GM06990 (cell line): ENCODE results near the gene CRYBG2.
A peak's percentile ranks its signal among the peaks of the same experiment; 100 is the strongest.

Source experiments
- DNase-seq: peaks from one replicate; pipeline ENCODE4 v3.0.0-alpha.2; 2011; ENCODE audit not compliant: insufficient read length; ENCODE audit errors: extremely low read depth
- H3K27me3 ChIP-seq: replicated peaks from 2 replicates; pipeline ENCODE4 v1.6.0; 2011; ENCODE audit warnings: low read length; ENCODE audit not compliant: control insufficient read depth, insufficient read depth
- H3K36me3 ChIP-seq: 2 replicates; pipeline ENCODE4 v1.5.1; 2011; ENCODE audit warnings: low read length; ENCODE audit not compliant: control insufficient read depth, insufficient read depth
- H3K4me3 ChIP-seq: replicated peaks from 2 replicates; pipeline ENCODE4 v1.5.1; 2011; ENCODE audit warnings: low read depth, mild to moderate bottlenecking, control low read depth, low read length
- TF ChIP-seq, protein P1 (sequence below): IDR thresholded peaks from 2 replicates; pipeline ENCODE4 v1.5.1; 2011; ENCODE audit warnings: low read length, control low read depth, mild to moderate bottlenecking, inconsistent platforms; ENCODE audit not compliant: insufficient read depth, poor library complexity, severe bottlenecking

Gene CRYBG2

DNA sequence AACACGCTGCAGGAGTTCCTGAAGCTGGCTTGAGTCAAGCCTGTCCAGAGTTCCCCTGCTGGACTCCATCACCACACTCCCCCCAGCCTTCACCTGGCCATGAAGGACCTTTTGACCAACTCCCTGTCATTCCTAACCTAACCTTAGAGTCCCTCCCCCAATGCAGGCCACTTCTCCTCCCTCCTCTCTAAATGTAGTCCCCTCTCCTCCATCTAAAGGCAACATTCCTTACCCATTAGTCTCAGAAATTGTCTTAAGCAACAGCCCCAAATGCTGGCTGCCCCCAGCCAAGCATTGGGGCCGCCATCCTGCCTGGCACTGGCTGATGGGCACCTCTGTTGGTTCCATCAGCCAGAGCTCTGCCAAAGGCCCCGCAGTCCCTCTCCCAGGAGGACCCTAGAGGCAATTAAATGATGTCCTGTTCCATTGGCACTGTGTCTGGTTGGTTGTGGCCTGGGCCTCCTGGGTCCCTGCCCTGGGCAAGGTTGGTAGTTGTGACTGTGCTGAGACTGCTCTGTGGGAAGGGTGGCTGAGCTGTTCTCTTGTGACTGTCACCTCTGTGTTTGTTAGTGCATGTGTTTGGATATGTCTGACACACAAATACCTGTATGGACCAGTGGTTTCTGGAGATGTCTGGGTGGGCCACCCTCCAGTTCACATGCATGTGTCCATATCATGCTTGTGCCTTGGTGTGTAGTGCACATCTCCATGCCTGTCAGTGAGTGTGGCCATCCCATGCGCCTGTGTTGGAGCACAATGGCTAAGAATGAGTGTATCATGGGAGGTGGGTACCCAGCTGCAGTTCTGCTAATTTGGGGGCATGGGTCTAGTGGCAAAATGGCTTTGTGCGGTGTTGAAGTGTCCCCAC lies 72.6 kb downstream of the CRYBG2 start:
- TF ChIP-seq, protein P1, sequence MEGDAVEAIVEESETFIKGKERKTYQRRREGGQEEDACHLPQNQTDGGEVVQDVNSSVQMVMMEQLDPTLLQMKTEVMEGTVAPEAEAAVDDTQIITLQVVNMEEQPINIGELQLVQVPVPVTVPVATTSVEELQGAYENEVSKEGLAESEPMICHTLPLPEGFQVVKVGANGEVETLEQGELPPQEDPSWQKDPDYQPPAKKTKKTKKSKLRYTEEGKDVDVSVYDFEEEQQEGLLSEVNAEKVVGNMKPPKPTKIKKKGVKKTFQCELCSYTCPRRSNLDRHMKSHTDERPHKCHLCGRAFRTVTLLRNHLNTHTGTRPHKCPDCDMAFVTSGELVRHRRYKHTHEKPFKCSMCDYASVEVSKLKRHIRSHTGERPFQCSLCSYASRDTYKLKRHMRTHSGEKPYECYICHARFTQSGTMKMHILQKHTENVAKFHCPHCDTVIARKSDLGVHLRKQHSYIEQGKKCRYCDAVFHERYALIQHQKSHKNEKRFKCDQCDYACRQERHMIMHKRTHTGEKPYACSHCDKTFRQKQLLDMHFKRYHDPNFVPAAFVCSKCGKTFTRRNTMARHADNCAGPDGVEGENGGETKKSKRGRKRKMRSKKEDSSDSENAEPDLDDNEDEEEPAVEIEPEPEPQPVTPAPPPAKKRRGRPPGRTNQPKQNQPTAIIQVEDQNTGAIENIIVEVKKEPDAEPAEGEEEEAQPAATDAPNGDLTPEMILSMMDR = no peak
- H3K4me3 ChIP-seq = peak overlapping the region; percentile 88
- peaks cover 3% of the 10 kb centered on the region for H3K36me3 ChIP-seq
- H3K27me3 ChIP-seq = no peaks in the 10 kb centered on the region
- no peak for DNase-seq

DNA sequence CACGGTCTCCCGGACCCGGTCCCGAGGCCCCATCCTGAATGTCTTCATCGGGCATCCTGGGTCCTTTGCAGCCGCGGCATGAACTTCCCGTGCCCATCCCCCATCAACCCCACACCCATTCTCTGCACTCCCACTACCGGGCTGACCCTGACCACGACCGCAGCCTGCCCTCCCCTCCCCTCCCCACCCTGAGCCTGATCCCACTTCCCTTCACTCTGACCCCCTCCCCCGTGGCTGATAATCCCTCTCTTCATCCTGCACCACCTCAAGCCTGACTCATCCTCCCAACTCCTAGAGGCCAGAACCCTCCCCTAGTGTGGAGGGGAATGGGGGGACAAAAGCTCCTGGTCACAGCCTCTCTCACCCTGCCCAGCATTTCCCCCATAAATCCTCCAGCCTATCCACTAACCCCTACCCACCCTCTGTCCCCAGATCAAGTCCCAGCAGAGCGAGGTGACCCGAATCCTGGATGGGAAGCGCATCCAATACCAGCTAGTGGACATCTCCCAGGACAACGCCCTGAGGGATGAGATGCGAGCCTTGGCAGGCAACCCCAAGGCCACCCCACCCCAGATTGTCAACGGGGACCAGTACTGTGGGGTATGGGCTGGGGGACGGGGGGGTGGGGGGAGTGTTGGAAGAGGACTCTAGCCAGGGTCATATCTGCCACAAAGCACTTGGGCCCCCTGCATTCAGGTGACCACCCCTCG lies 73.4 kb downstream of the CRYBG2 start:
- TF ChIP-seq, protein P1 = no peak
- no peak for DNase-seq
- peak overlapping the region; percentile 88 for H3K4me3 ChIP-seq
- peaks cover 3% of the 10 kb centered on the region for H3K36me3 ChIP-seq
- H3K27me3 ChIP-seq = no peaks in the 10 kb centered on the region

DNA sequence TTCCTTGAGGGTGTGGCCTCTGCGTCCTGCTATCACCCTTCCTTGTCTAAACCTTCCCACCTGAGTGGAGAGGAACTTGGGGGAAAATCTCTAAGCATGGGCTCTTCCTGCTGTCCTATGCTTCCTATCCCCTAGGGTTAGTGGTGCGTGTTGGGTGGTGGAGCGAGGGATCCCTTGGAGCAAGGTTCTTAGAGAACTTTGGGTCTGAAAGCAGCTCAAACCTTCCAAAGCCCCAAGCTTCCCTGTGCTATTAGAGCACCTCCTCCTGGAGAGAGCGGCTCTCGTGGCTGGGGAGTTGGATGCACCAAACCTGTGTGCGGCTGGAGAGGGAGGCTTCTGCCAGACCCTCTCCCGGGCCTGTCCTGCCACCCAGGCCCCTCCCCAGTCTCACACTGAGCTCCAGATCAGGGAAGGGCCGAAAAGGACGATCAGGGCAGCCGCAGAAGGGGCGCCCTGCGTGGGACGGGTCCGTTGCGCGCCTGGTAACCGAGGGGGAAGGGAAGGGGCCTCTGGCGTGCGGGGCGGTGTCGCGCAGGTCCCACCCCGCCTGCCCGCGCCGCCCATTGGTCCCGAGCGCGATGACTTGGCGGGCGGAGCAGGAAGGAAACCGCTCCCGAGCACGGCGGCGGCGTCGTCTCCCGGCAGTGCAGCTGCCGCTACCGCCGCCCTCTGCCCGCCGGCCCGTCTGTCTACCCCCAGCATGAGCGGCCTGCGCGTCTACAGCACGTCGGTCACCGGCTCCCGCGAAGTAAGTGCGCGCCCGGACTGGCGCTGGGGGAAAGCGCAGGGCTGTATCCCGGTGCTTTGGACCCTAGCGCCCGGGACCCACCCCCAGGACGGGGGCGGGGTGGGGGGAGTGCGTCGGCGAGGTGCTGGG lies 74.2 kb downstream of the CRYBG2 start, which contains the start of gene SH3BGRL3:
SH3BGRL3 (plus strand) TSS at position 631 of the 877 bp plus-strand sequence; CDS start at position 701, 70 bp downstream.
- Histone ChIP-seq H3K4me3 (peak within 1 kb of the TSS; percentile 88), H3K36me3 (peaks cover 3% of the 10 kb centered on the region), H3K27me3 (no peaks in the 10 kb centered on the region)
- TF ChIP-seq, protein P1 = peak; percentile 43
- peak; percentile 89 for DNase-seq

DNA sequence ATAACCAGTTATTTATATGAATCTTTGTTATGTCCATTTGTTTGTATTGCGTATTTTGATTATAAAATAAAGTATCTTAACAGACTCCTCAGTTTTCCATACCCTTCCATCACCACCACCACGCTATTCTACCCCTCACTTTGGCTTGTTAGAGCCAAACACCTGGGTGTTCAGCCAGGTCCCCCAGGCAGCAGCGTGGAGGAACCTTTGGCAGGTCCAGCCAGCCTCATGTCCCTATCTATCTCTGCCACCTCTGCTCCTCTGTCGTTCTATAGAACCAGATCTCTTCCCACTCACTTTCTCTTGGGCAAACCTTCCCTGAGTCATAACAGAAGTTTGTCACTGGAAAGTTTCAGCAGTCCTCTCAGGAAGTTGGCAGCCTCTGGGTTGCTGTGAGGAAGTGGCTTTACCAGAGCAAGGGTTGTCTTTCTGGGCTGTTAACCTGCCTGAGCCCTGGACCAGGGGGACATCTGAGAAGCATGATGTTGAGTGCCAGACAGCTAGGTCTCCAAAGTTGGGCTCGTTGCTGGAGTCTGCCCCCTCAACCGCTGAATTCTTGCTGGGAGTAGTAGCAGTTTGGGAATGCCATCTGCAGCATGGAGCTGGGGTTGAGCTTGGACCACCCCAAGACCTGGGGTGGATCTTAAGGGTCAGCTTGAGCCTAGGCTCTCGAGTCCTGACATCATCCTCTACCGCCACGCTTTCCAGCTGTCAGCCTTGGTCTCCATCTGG lies 75.0 kb downstream of the CRYBG2 start:
- DNase-seq = no peak
- H3K36me3 ChIP-seq = peaks cover 3% of the 10 kb centered on the region
- TF ChIP-seq, protein P1 = no peak
- H3K27me3 ChIP-seq = no peaks in the 10 kb centered on the region
- peak overlapping the region; percentile 88 for H3K4me3 ChIP-seq

DNA sequence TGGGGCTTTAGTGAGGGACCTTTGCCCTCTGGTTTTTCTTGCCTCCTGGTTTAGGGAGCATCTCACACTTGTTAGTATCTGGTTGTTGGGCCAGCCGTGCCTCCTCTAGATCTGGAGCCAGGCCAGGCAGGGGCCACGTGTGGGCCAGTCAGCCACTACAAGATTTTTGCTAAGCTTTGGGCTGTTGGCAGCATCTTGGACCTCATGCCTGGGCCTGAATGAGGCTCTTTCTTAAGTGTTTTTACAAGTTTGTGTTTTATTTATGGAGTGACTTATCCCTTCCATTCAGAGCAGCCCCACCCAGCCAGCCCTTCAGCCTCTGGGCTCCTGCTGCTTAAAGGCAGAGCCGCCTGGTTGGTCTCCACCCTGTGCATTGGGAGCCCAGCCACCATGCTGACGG lies 75.6 kb downstream of the CRYBG2 start:
- Histone ChIP-seq H3K4me3 (no peak overlapping the region), H3K27me3 (no peaks in the 10 kb centered on the region), H3K36me3 (peaks cover 3% of the 10 kb centered on the region)
- DNase-seq = no peak
- TF ChIP-seq, protein P1 = no peak
